K562 (cell line): ENCODE data around the gene TBCCD1. TPM values are rescaled to one million over a fixed set of nuclear protein-coding genes. Genes with fewer than 3 reads are reported as not detected.

Source experiments
- ATAC-seq: fragments of 200-7000 bp; cut with Tn5 transposase; 3 replicates; pipeline ENCODE4 v1.9.1; 2020; ENCODE audit warnings: moderate library complexity
- BruUV-seq: library from RNA; stranded (reverse); fragments of 400-500 nt; replicated peaks from 2 replicates; lab custom pipeline; 2021; lab: Mats Ljungman, UMichigan
- CTCF ChIA-PET: fragments of 300-600 bp; formaldehyde crosslinking; extraction: SDS; loops from one replicate; lab custom pipeline; 2021; ENCODE audit warnings: low intra/inter-chr PET ratio; lab: Yijun Ruan, JAX
- POLR2A ChIA-PET: fragments of 300-600, 350-650 bp; sonication (Branson Sonifier 250); formaldehyde crosslinking; extraction: SDS; loops from one replicate; lab custom pipeline; 2021; ENCODE audit warnings: antibody characterized with exemption, inconsistent platforms; lab: Yijun Ruan, JAX
- DNase-seq, 4 experiments: peaks; one replicate each; pipeline versions ENCODE4 v3.0.0 to v3.0.0-alpha.2; 2011 to 2018; ENCODE audit warnings: low spot score in 3 of 4, mixed read lengths in 3 of 4; ENCODE audit errors: extremely low read depth in 1 of 4
- FAIRE-seq: peaks from 2 replicates; lab custom pipeline; 2011; peaks lifted over from hg19 to GRCh38; lab: Jason Lieb, UNC
- H2AFZ ChIP-seq: 2 replicates; pipeline ENCODE4 v1.6.0; 2011; ENCODE audit warnings: low read depth, low read length, control low read depth, inconsistent platforms
- H3K27ac ChIP-seq: fragments of 200-600 bp; 3 replicates; pipeline ENCODE4 v1.8.0; 2011; ENCODE audit warnings: low read depth, mild to moderate bottlenecking, control low read depth, inconsistent platforms, low read length, moderate library complexity, mixed read lengths; ENCODE audit errors: extremely low read depth
- H3K27me3 ChIP-seq, 2 experiments: fragments of 300-600 bp in 1 of 2; 2 replicates in 1 of 2; 3 replicates in 1 of 2; pipeline versions ENCODE4 v1.6.0 to v1.8.0; 2011; ENCODE audit warnings: inconsistent platforms in 2 of 2, low read length in 2 of 2, mild to moderate bottlenecking in 1 of 2, mixed read lengths in 1 of 2, moderate library complexity in 1 of 2; ENCODE audit not compliant: control insufficient read depth in 2 of 2, insufficient read depth in 2 of 2
- H3K36me3 ChIP-seq: fragments of 300-600 bp; 3 replicates; pipeline ENCODE4 v1.8.0; 2011; ENCODE audit warnings: mild to moderate bottlenecking, low read length, inconsistent platforms; ENCODE audit not compliant: control insufficient read depth, insufficient read depth
- H3K4me1 ChIP-seq, 2 experiments: fragments of 200-600 bp in 1 of 2; replicated peaks in 1 of 2; 2 replicates in 1 of 2; 3 replicates in 1 of 2; pipeline versions ENCODE4 v1.5.1 to v1.8.0; 2011; ENCODE audit warnings: inconsistent platforms in 2 of 2, low read length in 2 of 2, mild to moderate bottlenecking in 1 of 2, mixed read lengths in 1 of 2, moderate library complexity in 1 of 2; ENCODE audit not compliant: control insufficient read depth in 2 of 2, insufficient read depth in 2 of 2
- H3K4me2 ChIP-seq: 2 replicates; pipeline ENCODE4 v1.6.1; 2011; ENCODE audit warnings: low read length, control low read depth, inconsistent platforms, mixed read lengths; ENCODE audit not compliant: insufficient read depth
- H3K4me3 ChIP-seq: fragments of 200-600 bp; sonication (generic), shearing (Covaris generic); 2 replicates; pipeline ENCODE4 v1.5.1; 2016; ENCODE audit warnings: control low read depth, inconsistent platforms
- H3K79me2 ChIP-seq: fragments of 200-600 bp; 3 replicates; pipeline ENCODE4 v1.8.0; 2011; ENCODE audit warnings: low read length, inconsistent platforms; ENCODE audit not compliant: control insufficient read depth, insufficient read depth
- H3K9ac ChIP-seq, 2 experiments: 2 replicates each; pipeline versions ENCODE4 v1.6.0 to v1.6.1; 2011; ENCODE audit warnings: low read depth in 2 of 2, low read length in 2 of 2, control low read depth in 1 of 2, inconsistent platforms in 1 of 2, mild to moderate bottlenecking in 1 of 2, mixed read lengths in 1 of 2; ENCODE audit not compliant: insufficient read depth in 1 of 2
- H3K9me1 ChIP-seq: one replicate; pipeline ENCODE4 v1.6.0; 2011; ENCODE audit warnings: inconsistent platforms, mild to moderate bottlenecking, low read length, moderate library complexity; ENCODE audit not compliant: control insufficient read depth, insufficient read depth
- H3K9me3 ChIP-seq: replicated peaks from 2 replicates; pipeline ENCODE4 v1.5.1; 2011; ENCODE audit warnings: low read depth, low read length, inconsistent platforms; ENCODE audit not compliant: control insufficient read depth, insufficient read depth
- H4K20me1 ChIP-seq: replicated peaks from 2 replicates; pipeline ENCODE4 v1.6.1; 2011; ENCODE audit warnings: low read length, inconsistent platforms, mixed read lengths; ENCODE audit not compliant: control insufficient read depth, insufficient read depth
- FOXA1 ChIP-seq: fragments of 450-650 bp; IDR thresholded peaks from 2 replicates; pipeline ENCODE4 v1.6.1; 2016; ENCODE audit warnings: mild to moderate bottlenecking, borderline replicate concordance
- TSC22D4 ChIP-seq: fragments of 450-650 bp; IDR thresholded peaks from 2 replicates; pipeline ENCODE4 v1.6.1; 2016; ENCODE audit warnings: missing genetic modification characterization, missing biosample characterization, control low read depth
- ZNF695 ChIP-seq: fragments of 450-650 bp; formaldehyde crosslinking; IDR thresholded peaks from 2 replicates; pipeline ENCODE4 v1.4.0; 2020; ENCODE audit warnings: mild to moderate bottlenecking, moderate library complexity
- WGBS: fragments of 100-300 bp; shearing (Covaris generic); methylation state at CpG from one replicate; pipeline ENCODE4 v1.1.6; 2016; ENCODE audit warnings: low coverage, mixed read lengths; ENCODE audit not compliant: insufficient coverage; ENCODE audit errors: missing lambda C conversion rate; 5-methylcytosine and 5-hydroxymethylcytosine counted together
- in situ Hi-C: fragments of 300-500 bp; cut with MboI; formaldehyde crosslinking; loops from 4 replicates; pipeline ENCODE4 v1.15.0; 2018; ENCODE audit warnings: inconsistent platforms, mixed read lengths
- intact Hi-C: fragments of 100-400 bp; cut with micrococcal nuclease; formaldehyde crosslinking; loops from 2 replicates; pipeline ENCODE4 v1.14.2; 2022
- polyA plus RNA-seq, 8 experiments: library from polyadenylated mRNA; depleted of rRNA in 4 of 8; stranded (reverse) in 5 of 8; unstranded in 3 of 8; fragments of >200 nt; fragmentation: Nextera tagmentation in 2 of 8; fragmentation: Illumina TruSeq in 1 of 8; extraction: Ambion mirVana in 2 of 8; extraction: Trizol in 1 of 8; gene quantifications; 2 replicates each; pipeline versions ENCODE4 v1.2.1 to v1.2.3, GENCODE V29; 2011 to 2014; ENCODE audit warnings: inconsistent platforms in 1 of 8, missing spikeins in 1 of 8
- total RNA-seq, 7 experiments: library from RNA; depleted of rRNA in 6 of 7; stranded (reverse); fragments of >200 nt in 6 of 7; fragmentation: Illumina TruSeq in 2 of 7; extraction: Trizol in 2 of 7; gene quantifications; 2 replicates each; pipeline versions ENCODE4 v1.2.1 to v1.2.3, GENCODE V29; 2011 to 2021; ENCODE audit warnings: low replicate concordance in 1 of 7

Gene TBCCD1
- total and polyA plus RNA-seq, 9 of the 15 experiments (the other 6 are each of a cell fraction or from before 2014, with no cell fraction given), result 17.7 to 31.1 (median 21.2) TPM

DNA sequence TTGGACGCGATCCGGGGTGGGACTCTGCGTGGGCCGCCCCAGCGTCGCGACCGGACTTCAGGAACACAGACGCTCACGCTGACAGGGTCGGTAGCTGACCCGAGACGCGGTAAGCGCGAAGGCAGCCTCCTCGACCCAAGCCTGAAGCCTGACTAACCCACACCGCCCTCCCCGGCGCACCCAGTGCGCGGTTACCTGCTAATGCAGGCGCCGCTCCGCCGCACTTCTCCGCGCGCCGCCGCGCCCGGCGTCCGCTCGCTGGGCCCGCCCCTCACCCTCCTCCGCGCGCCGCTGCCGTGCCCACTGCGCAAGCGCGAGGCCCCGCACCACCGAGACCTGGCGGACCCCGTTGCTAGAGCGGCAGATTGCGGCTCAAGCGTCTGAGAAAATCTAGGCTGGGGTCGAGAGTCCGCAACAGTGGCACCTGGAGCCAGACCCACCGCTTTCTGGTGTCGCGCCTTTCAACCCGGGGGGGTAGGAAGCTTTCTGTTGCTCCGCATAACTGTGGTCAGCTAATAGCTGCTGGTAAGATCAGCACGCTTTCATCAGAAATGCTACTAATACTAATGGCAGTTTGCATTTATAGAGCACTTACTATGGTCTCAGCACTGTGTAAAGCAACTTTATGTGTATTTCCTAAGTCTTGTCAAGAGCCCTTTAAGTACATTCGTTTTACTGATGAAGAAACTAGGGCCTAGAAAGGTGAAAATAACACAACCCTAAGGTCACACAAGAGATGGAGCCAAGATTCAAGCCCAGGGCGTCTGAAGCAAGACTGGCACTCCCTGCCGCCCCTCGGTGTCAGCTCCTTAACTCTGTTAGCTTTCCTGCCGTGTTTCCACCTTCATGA lies at the start of gene TBCCD1 (continued):
- no peak for TF ChIP-seq TSC22D4
- TF ChIP-seq, all 486 proteins: peak for 124

DNA sequence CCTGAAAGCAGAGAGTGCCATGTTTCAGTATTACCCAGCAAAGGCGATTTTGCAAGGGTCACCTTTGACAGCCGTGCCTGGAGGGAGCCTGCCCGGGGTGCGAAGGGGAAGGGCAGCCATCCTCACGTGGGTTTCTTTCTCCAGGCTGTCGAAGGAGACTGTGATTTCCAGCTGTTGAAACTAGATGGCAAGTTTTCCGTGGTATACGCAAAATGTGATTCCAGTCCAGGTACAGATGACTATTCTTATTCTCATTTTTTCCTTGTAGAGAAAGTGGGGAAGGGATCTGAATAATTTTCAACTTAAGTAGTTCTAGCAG lies 49.1 kb upstream of the TBCCD1 start:
- FAIRE-seq (no peak), DNase-seq (no peak), ATAC-seq (no peak)
- Histone ChIP-seq H3K79me2 (no peaks in the 10 kb centered on the region), H4K20me1 (no peaks in the 10 kb centered on the region), H3K4me1 (peaks cover 3 to 10% of the 10 kb centered on the region in 2 experiments; a peak in 3 of 5 replicates), H3K4me2 (no peak overlapping the region), H3K9me3 (0 out of 2 replicates have a peak, but pooled peaks cover 1% of the 10 kb centered on the region), H2AFZ (no peak overlapping the region), H3K27me3 (peaks cover 9 to 60% of the 10 kb centered on the region in 2 experiments; a peak in 4 of 5 replicates), H3K9ac (no peak overlapping the region), H3K27ac (no peak overlapping the region), H3K9me1 (no peaks in the 10 kb centered on the region), H3K4me3 (no peak overlapping the region), H3K36me3 (no peaks in the 10 kb centered on the region)
- intact Hi-C loops (loop anchor here (5.0 to 10.0 kb wide), 4 partner anchors 34 to 549 kb away; partner anchors contain the start of gene CRYGS), in situ Hi-C loops (loop anchor here (5.0 to 10.0 kb wide), 2 partner anchors 139 to 201 kb away; no protein-coding TSS in a partner anchor)
- BruUV-seq, result no TSS peak
- ChIA-PET CTCF (interaction anchor here (0.6 to 1.9 kb wide), 4 partner anchors 27 to 633 kb away, joined by 3 to 12 read pairs (median 6); no protein-coding TSS in a partner anchor), POLR2A (interaction anchor here (0.6 to 4.2 kb wide), 3 partner anchors 10 to 204 kb away, joined by 3 to 41 read pairs (median 6); partner anchors contain the start of gene EIF4A2)
- WGBS, result 23% methylated on average over 8 of the region's 8 CpGs
- TF ChIP-seq ZNF695 (CRISPR knock-in tag), result no peak
- TF ChIP-seq FOXA1, result no peak
